Stimulated activated CD4-positive, alpha-beta T cell treated with anti-CD3 and anti-CD28 coated beads, Interleukin-1b, Interleukin-23, amount 100 ng/mL, for 24 hours (primary cell): ENCODE results near the gene DPYD.

Source experiments
- DNase-seq, 4 experiments: peaks; one replicate each; pipeline ENCODE4 v3.0.0-alpha.2; 2020; ENCODE audit warnings: low read depth in 4 of 4, low spot score in 1 of 4

Gene DPYD

GRCh38 chr1:97069312-97069711 is 851.5 kb downstream of the DPYD start:
- DNase-seq, result no peak

- no peak for DNase-seq
Measured at GRCh38 chr1:97066860-97067259, 854.0 kb downstream of the DPYD start.

- no peak for DNase-seq
Measured at GRCh38 chr1:97063532-97063931, 857.3 kb downstream of the DPYD start.

GRCh38 chr1:97061604-97062003 is 859.2 kb downstream of the DPYD start:
- DNase-seq, result no peak

DNA sequence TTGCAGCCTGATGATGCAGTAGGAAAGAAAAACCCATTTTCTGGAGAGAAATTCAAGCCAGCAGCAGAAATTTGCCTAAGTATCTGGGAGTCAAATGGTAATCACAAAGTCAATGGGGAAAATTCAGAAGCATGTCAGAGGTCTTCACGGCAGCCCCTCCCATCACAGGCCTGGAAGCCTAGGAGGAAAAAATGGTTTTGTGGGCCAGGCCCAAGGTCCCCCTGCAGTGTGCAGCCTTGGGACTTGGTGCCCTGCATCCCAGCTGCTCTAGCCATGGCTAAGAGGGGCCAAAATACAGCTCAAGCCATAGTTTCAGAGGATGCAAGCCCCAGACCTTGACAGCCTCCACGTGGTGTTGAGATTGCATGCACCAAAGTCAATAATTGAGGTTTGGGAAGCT is 864.4 kb downstream of the DPYD start:
- DNase-seq, result no peak

DNA sequence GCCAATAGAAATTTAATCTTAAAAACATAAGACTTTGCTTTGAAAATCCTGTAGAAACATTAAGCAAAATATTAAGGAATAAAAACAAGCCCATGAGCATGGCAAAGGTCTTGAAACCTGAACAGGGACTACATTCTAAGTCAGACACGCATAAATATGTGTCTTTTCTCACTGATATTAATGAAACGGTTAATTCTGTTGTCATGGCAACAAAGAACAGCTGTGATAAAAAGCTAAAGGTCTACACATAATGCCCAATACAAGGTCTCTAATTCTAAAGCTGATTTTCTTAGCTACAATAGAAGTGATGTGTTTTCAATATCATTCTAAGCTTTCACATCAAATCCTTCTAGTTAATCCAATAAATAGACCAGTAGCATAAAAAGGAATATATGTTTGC is 867.6 kb downstream of the DPYD start:
- no peak for DNase-seq

- no peak for DNase-seq
Measured at GRCh38 chr1:97051823-97052222, 869.0 kb downstream of the DPYD start.

DNA sequence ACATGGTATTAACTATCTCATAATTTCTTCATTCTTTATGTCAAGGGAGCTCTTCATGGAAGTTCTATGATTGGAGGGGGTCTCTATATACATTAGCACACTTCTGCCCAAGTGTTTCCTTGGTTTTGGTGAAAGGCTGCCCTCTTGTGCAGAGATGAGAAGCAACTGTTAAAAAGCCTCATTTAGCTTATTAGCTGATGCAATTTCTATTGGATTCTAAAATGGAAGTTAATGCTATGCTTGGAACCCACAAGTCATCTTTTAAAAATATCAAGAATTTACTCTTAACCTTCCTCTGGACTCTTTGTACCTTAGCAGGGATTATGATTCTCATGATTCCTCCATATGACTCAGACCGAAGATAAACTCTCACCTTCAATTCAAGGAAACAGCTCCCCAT is 870.3 kb downstream of the DPYD start:
- no peak for DNase-seq

DNA sequence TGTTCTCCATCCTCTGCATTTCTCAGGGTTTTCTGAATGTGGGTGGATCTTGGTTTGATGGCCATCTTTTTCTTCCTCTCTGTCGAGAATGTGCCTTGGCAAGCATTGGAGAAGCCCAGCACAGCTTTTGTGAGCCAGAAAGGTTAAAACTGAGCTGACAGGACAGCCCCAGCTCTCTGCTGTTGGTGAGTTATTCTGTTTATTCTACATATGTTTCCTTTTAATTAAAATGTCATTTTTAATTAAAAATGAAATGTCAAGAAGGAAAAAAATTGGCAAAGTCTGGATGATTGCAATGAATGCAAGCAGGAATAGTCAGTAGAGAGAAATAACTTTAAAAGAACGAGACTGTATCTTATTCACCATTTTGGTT is 873.4 kb downstream of the DPYD start:
- DNase-seq, result no peak

DNA sequence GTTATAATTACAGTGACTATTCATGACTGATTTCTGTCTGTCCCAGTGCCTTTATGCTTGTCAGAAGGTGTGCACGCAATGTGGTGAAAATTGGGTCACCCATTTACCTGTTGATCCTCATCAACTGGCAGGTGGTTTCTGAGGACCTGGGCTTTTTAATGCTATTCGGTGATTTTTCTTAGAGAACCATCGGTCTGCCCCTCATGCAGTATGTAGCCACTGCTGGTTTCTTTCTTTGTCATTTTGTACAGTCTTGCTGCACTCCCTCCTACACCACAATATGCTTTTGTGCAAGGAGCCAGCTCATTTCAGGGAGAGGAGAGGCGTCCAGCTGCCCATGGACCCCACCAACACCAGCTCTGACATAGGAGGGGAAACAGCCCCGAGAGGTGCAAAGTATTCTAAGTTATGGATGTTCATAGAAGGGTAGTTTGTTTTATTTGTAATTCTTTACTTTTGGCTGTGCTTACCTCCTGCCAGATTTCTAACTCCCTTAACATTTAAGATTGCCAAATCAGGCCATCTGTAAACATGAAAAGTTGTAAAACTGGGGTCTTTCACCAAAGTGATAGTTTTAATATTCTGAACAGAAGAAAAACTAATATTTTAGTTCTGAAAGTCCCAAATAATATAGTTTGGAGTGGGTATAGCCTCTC is 873.9 kb downstream of the DPYD start:
- no peak for DNase-seq

DNA sequence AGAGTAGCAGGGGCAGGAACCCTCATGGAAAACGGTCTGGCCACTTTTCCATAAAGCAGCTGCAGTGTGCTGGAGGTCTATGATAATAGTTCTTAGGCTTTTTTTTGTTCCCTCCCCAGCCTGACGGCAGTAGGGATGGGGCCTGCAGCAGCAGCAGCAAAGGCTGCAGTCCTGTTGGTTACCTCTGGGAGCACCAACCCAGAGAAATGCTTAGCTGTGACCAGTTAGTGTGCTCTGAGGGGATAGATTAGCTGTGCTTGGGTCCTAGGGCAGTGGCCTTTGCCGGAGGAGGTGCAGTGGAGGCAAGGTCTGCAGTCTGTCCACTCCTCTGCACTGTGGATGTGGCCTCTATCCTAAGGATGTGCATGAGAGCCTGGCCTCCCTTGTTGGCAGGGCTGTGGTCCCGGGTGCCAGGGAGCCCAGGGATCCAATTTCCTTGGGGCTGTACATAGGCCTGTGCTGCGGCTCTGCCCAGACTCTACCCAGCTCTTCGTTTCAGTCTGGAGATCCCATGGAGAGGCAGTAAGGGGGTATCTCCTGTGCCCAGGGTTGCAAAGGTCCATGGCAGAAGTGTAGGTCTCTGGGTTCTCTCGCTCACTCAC is 876.6 kb downstream of the DPYD start:
- DNase-seq, result no peak

DNA sequence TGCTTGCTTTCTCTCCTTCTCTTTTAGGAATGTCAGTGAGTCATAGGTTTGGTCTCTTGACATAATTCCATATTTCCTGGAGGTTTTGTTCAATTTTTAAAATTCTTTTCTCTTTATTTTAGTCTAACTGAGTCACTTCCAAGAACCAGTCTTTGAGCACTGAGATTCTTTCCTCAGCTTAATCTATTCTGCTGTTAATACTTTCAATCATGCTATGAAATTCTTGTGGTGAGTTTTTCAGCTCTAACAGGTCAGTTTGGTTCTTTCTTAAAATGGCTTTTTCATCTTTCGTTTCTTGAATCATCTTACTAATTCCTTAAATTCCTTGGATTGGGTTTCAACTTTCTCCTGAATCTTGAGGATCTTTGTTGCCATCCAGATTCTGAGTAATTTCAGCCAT is 878.3 kb downstream of the DPYD start:
- no peak for DNase-seq

- DNase-seq, result no peak
Measured at GRCh38 chr1:97041026-97041425, 879.8 kb downstream of the DPYD start.

GRCh38 chr1:97038410-97038809 is 882.4 kb downstream of the DPYD start:
- no peak for DNase-seq

DNA sequence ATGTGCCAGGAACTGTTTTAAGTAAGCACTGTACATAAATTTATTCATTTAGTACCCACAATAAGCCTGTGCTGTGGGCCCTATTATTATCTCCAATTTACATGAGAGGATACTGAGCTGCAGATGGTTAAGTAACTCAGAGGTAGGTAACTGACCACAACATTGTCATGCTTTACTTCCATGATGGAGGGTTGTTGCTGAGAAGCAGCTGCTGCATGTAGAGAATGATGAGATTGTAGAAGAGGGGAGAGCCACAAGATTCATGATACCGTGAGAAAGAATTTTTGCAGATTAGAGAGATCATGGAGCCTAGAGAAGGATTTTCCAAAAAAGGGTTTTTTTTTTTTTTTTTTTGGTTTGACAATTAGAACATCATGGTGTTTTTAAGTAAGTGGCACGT is 886.2 kb downstream of the DPYD start:
- DNase-seq, result no peak

- DNase-seq, result no peak
Measured at GRCh38 chr1:97033949-97034348, 886.9 kb downstream of the DPYD start.
